Heart left ventricle (tissue), 16 donors: ENCODE results near the gene FBXO31. TPM values are rescaled to one million over a fixed set of nuclear protein-coding genes. Genes with fewer than 3 reads are reported as not detected.
A peak's percentile ranks its signal among the peaks of the same experiment; 100 is the strongest.

ENCODE experiments used
- ATAC-seq, 4 donors: fragments of 200-7000 bp; cut with Tn5 transposase; one replicate each; pipeline ENCODE4 v1.9.1; 2020 to 2022; ENCODE audit warnings: moderate library complexity in 4 of 4, mild to moderate bottlenecking in 3 of 4, moderate number of reproducible peaks in 1 of 4
- DNase-seq, 5 donors: peaks; one replicate each; pipeline ENCODE4 v3.0.0-alpha.2; 2020
- H3K27ac ChIP-seq, 12 donors: fragments of 200-600 bp; sonication (generic) in 4 of 12; one replicate each; pipeline versions ENCODE4 v1.5.0 to v1.8.0; 2016 to 2022; ENCODE audit warnings: mild to moderate bottlenecking in 2 of 12
- H3K27me3 ChIP-seq, 9 donors: fragments of 200-600 bp; sonication (generic) in 2 of 9; one replicate each; pipeline versions ENCODE4 v1.5.1 to v1.8.0; 2016 to 2022; ENCODE audit warnings: mild to moderate bottlenecking in 3 of 9
- H3K36me3 ChIP-seq, 9 donors: fragments of 200-600 bp; sonication (generic) in 2 of 9; one replicate each; pipeline versions ENCODE4 v1.5.0 to v1.8.0; 2018 to 2022; ENCODE audit warnings: mild to moderate bottlenecking in 2 of 9
- H3K4me1 ChIP-seq, 12 donors: fragments of 200-600 bp; sonication (generic) in 4 of 12; one replicate each; pipeline versions ENCODE4 v1.5.0 to v1.8.0; 2016 to 2022; ENCODE audit warnings: mild to moderate bottlenecking in 3 of 12
- H3K4me3 ChIP-seq, 12 donors: fragments of 200-600 bp; sonication (generic) in 4 of 12; one replicate each; pipeline versions ENCODE4 v1.5.0 to v1.8.0; 2017 to 2022; ENCODE audit warnings: mild to moderate bottlenecking in 9 of 12, moderate library complexity in 4 of 12
- H3K9me3 ChIP-seq, 12 donors: fragments of 200-600 bp; sonication (generic) in 4 of 12; one replicate each; pipeline versions ENCODE4 v1.5.0 to v1.8.0; 2016 to 2022; ENCODE audit warnings: mild to moderate bottlenecking in 1 of 12
- POLR2A ChIP-seq, 2 donors: fragments of 450-650 bp; IDR thresholded peaks; one replicate each; pipeline ENCODE4 v1.6.1; 2017; ENCODE audit warnings: antibody characterized with exemption in 2 of 2, mild to moderate bottlenecking in 2 of 2, moderate library complexity in 2 of 2
- WGBS, 4 donors: extraction: QIAGEN DNeasy Blood & Tissue Kit in 2 of 4; methylation state at CpG; one replicate each; pipeline versions ENCODE4 v1.1.5 to v1.1.7; 2013 to 2018; 5-methylcytosine and 5-hydroxymethylcytosine counted together
- intact Hi-C, 10 donors: fragments of 100-400 bp; cut with DNase I; formaldehyde crosslinking; loops; one replicate each; pipeline versions ENCODE4 v1.11.1 to v1.14.2; 2022
- polyA plus RNA-seq, 2 donors: library from polyadenylated mRNA; stranded (reverse); fragments of 200-250 nt; gene quantifications; one replicate each; pipeline ENCODE4 v1.2.3, GENCODE V29; 2013
- total RNA-seq, 9 donors: library from RNA; depleted of rRNA in 2 of 9; stranded (reverse); fragments of >200 nt in 2 of 9; fragmentation: NEBNext Ultra II Directional in 3 of 9; extraction: Animal tissue kit (Norgen Biotek cat#: 25700) in 3 of 9; gene quantifications; one replicate each; pipeline versions ENCODE4 v1.1.0 to v1.2.4, GENCODE V29; 2016 to 2023
- TF ChIP-seq, protein P1 (sequence below), 12 donors: fragments of 200-600 bp; sonication (generic) in 4 of 12; IDR thresholded peaks; one replicate each; pipeline versions ENCODE4 v1.5.0 to v1.8.0; 2018 to 2022; ENCODE audit warnings: antibody characterized with exemption in 12 of 12, mild to moderate bottlenecking in 5 of 12
- donor health status: ischemic (EF 13 %, LVEDD 7.1; RV severe dilation, severe dysfunction).
- donor health status: healthy with polysubstance abuse.
- donor health status: DM: no; HTN: yes; CAD: no.
- donor health status: DM: no; HTN: no; CAD: no.
- donor health status: ischemic (EF 25% LVEDD 6.9; RV normal size, moderate dysfunction).
- donor health status: ischemic (EF 25% LVEDD 5.7; RV mildly dilated, moderate dysfunction).
- donor health status: healthy.
- donor health status: DM: yes; HTN: yes; CAD: no.
- donor health status: ischemic (EF 35%, LVEDD 5.7; RV mildly dilated, moderate dysfunction).
- donor health status: nonischemic (EF 11% LVEDD 7.7; RV severe dilation, severe dysfunction).
- donor health status: DM: yes; HTN: yes; CAD: no.
- donor health status: PGD.
- donor health status: ischemic (EF 29% LVEDD 5.4; RV normal size, mild dysfunction).
- donor health status: nonischemic (EF 23%, LVEDD 6.1; RV moderate dilation, normal function).

Gene FBXO31
- total and polyA plus RNA-seq, 11 donors: 20.0 to 130 (median 63.1) TPM

GRCh38 chr16:87284183-87284582 lies 99.4 kb downstream of the FBXO31 start:
- 63 to 90% (median 84%) methylated on average over 2 of the region's 2 CpGs for WGBS, 4 donors

DNA sequence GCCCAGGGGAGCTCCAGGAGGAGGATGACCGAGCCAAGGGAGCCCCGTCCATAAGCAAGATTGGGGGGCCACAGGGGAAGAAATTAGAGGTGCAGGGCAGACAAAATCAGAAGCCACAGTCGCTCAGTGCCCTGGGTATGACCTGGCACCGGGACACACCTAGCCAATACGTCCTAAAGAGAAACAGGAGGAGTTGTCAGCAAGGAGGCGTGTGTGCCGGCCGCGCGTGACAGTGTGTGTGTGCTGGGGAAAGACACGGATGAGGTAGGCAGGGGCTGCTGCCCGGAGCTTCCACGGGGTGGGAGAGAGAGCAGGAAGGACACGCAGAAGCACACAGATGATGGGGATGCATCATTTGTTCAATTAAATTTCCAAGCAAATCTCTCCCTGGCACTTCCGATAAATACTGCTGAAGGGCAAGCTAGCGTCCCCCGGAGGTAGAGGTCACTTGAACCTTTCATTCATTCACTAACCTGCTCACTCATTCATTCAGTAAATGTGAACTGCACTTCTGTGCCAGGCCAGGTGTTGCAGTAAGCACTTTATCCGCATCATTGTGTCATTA lies 104.4 kb downstream of the FBXO31 start:
- Histone ChIP-seq H3K4me1 (peaks cover 0 to 3% (median 0%) of the 10 kb centered on the region in 12 donors), H3K9me3 (no peaks in the 10 kb centered on the region), H3K27me3 (peaks cover 0 to 12% (median 0%) of the 10 kb centered on the region in 9 donors), H3K36me3 (no peaks in the 10 kb centered on the region), H3K27ac (no peak overlapping the region), H3K4me3 (no peak overlapping the region)
- DNase-seq: no peak
- ATAC-seq: no peak
- intact Hi-C loops: loop anchor here (2.0 to 10.0 kb wide), 10 partner anchors 72 to 716 kb away; no protein-coding TSS in a partner anchor
- 65 to 70% (median 68%) methylated on average over 18 of the region's 18 CpGs for WGBS, 4 donors
- TF ChIP-seq POLR2A (IDR thresholded peaks at IDR 0.05): no peak
- TF ChIP-seq, protein P1, sequence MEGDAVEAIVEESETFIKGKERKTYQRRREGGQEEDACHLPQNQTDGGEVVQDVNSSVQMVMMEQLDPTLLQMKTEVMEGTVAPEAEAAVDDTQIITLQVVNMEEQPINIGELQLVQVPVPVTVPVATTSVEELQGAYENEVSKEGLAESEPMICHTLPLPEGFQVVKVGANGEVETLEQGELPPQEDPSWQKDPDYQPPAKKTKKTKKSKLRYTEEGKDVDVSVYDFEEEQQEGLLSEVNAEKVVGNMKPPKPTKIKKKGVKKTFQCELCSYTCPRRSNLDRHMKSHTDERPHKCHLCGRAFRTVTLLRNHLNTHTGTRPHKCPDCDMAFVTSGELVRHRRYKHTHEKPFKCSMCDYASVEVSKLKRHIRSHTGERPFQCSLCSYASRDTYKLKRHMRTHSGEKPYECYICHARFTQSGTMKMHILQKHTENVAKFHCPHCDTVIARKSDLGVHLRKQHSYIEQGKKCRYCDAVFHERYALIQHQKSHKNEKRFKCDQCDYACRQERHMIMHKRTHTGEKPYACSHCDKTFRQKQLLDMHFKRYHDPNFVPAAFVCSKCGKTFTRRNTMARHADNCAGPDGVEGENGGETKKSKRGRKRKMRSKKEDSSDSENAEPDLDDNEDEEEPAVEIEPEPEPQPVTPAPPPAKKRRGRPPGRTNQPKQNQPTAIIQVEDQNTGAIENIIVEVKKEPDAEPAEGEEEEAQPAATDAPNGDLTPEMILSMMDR (IDR thresholded peaks at IDR 0.05): no peak

More at GRCh38 chr16:87284183-87284582, 99.4 kb downstream of the FBXO31 start:
- no peak for DNase-seq
- intact Hi-C loops: no loop called here
- Histone ChIP-seq H3K9me3 (peaks cover 0 to 8% (median 0%) of the 10 kb centered on the region in 12 donors), H3K27me3 (peaks cover 0 to under 1% (median 0%) of the 10 kb centered on the region in 9 donors), H3K27ac (no peak overlapping the region), H3K4me3 (no peak overlapping the region), H3K36me3 (no peaks in the 10 kb centered on the region), H3K4me1 (no peaks in the 10 kb centered on the region)
- TF ChIP-seq, protein P1 (IDR thresholded peaks at IDR 0.05): no peak
- no peak for TF ChIP-seq POLR2A (IDR thresholded peaks at IDR 0.05)
- no peak for ATAC-seq

DNA sequence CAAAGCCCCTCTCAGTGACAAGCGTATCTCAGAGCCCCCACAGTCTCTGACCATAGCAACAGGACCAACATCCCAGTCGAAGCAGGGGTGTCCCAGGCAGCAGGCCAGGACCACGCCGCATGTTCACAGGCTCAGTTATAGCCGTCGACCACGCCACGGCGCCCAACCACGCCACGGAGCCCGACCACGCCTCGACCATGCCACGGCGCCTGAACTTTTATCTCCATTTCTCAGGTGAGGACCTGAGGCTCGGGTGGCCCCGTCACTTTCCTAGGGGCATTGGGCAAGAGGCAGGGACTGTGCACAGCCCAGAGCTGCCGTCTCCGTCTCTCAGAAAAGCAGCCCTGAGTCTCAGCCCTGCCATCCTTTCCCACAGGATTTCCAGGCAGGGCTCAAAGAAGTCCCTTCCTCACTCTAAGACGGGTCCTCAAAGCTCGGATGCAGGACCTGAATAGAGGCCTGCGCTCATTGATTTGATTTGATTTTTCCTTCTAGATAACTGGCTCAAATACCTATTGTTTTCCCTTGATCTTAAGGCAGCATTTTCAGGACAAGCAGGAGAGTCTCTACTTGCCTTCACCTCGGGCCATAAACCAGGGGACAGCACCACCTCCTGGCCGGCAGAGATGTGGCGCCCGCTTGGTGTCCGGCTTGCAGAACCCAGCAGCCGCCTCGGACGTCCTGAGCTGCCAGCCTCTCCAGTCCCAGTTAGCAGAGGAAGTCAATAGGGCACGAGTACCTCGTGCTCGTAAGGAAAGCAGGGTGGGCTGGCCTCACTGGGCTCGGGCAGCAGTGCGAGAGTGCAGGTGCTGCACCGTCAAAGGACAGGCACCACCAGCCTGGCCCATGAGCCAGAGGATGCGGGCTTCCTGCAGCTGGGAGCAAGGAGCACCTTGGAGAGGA lies 105.1 kb downstream of the FBXO31 start:
- Histone ChIP-seq H3K9me3 (no peaks in the 10 kb centered on the region), H3K4me3 (no peak overlapping the region), H3K27me3 (peaks cover 0 to 12% (median 0%) of the 10 kb centered on the region in 9 donors), H3K36me3 (no peaks in the 10 kb centered on the region), H3K27ac (no peak overlapping the region), H3K4me1 (peaks cover 0 to 3% (median 0%) of the 10 kb centered on the region in 12 donors)
- WGBS, 4 donors: 52 to 57% (median 54%) methylated on average over 28 to 38 of the region's 38 CpGs
- TF ChIP-seq, protein P1 (IDR thresholded peaks at IDR 0.05): peak; percentile 68 to 93 (median 86)
- no peak for TF ChIP-seq POLR2A (IDR thresholded peaks at IDR 0.05)
- DNase-seq (peak; percentile 67 to 85 (median 75)), ATAC-seq (peak; percentile 89 to 97 (median 94))
- intact Hi-C loops: loop anchor here (1.0 to 10.0 kb wide), 11 partner anchors 71 to 716 kb away; no protein-coding TSS in a partner anchor

Other genes with a start within 250 kb of the FBXO31 start
- 1 to 10 TPM in 7 of 9 donors, under 1 TPM in 2; 0.91 to 4.5 (median 3.3) TPM for gene C16orf95, start 66.4 kb downstream of the FBXO31 start, total RNA-seq
- 1 to 10 TPM; 1.8 to 2.4 TPM for gene C16orf95, start 66.4 kb downstream of the FBXO31 start, polyA plus RNA-seq
- 100 to 1,000 TPM in 7 of 9 donors, 10 to 100 TPM in 2; 70.7 to 194 (median 116) TPM for gene MAP1LC3B, start 8.6 kb upstream of the FBXO31 start, total RNA-seq
- gene MAP1LC3B, start 8.6 kb upstream of the FBXO31 start, polyA plus RNA-seq: 100 to 1,000 TPM in 1 of 2 donors, 10 to 100 TPM in 1; 82.4 to 263 TPM
- gene ZCCHC14, start 109.2 kb upstream of the FBXO31 start, total RNA-seq: 10 to 100 TPM in 6 of 9 donors, 1 to 10 TPM in 3; 9.2 to 18.4 (median 16.4) TPM
- 10 to 100 TPM in 1 of 2 donors, 1 to 10 TPM in 1; 6.4 to 10.5 TPM for gene ZCCHC14, start 109.2 kb upstream of the FBXO31 start, polyA plus RNA-seq
- gene JPH3, start 218.7 kb upstream of the FBXO31 start, total RNA-seq: under 1 TPM in 3 of 9 donors, not detected in 6; 0.12 to 0.58 (median 0.29) TPM
- under 1 TPM in 1 of 2 donors, not detected in 1; 0.03 TPM for gene JPH3, start 218.7 kb upstream of the FBXO31 start, polyA plus RNA-seq